ENCODE data around the gene ZNF785. TPM values are rescaled to one million over a fixed set of nuclear protein-coding genes. Genes with fewer than 3 reads are reported as not detected.

ZNF785 gene
- total and polyA plus RNA-seq, 2 of the 13 experiments (the other 11 are each of a cell fraction or from before 2014, with no cell fraction given) = 0.01 TPM; not detected in 1

GRCh38 chr16:30609926-30610839, 24.7 kb upstream of the ZNF785 start, which contains the start of gene ZNF689 (continued):
- TF ChIP-seq YEATS4 (CRISPR knock-in tag; IDR thresholded peaks at IDR 0.05; ENCODE audit: borderline replicate concordance) (peak; percentile 99), NFYB (CRISPR knock-in tag; IDR thresholded peaks at IDR 0.05) (peak; percentile 100), ATRX (CRISPR knock-in tag; IDR thresholded peaks at IDR 0.05; ENCODE audit: borderline replicate concordance) (no peak), MEF2D (CRISPR knock-in tag; IDR thresholded peaks at IDR 0.05) (0 out of 2 replicates have a peak, but pooled peaks have one; percentile 83), CREB3 (CRISPR knock-in tag; IDR thresholded peaks at IDR 0.05) (peak; percentile 95; the same call in 1 of the 2 replicates), NR1H2 (CRISPR knock-in tag; IDR thresholded peaks at IDR 0.05; ENCODE audit: borderline replicate concordance, low read depth) (peak; percentile 10), ZNF619 (CRISPR knock-in tag; IDR thresholded peaks at IDR 0.05) (peak; percentile 50; the same call in 1 of the 2 replicates), ZNF879 (CRISPR knock-in tag; IDR thresholded peaks at IDR 0.05) (peak; percentile 89), SNRNP70 (IDR thresholded peaks at IDR 0.05; ENCODE audit: low read depth, low read length) (no peak), ZNF670 (CRISPR knock-in tag; IDR thresholded peaks at IDR 0.05; ENCODE audit: borderline replicate concordance) (peak; percentile 97), ZSCAN29 (CRISPR knock-in tag; conservative IDR thresholded peaks at IDR 0.05) (peak; percentile 55; the same call in 1 of the 2 replicates), ZNF296 (CRISPR knock-in tag; conservative IDR thresholded peaks at IDR 0.05) (0 out of 2 replicates have a peak, but pooled peaks have one; percentile 19), ZNF572 (CRISPR knock-in tag; IDR thresholded peaks at IDR 0.05) (peak; percentile 24; the same call in 1 of the 2 replicates), ZNF136 (CRISPR knock-in tag; IDR thresholded peaks at IDR 0.05; ENCODE audit: low read depth) (peak; percentile 47; the same call in 1 of the 2 replicates), PHF21A (CRISPR knock-in tag; IDR thresholded peaks at IDR 0.05) (peak; percentile 82), KLF13 (CRISPR knock-in tag; IDR thresholded peaks at IDR 0.05) (0 out of 2 replicates have a peak, but pooled peaks have one; percentile 88), POLR2G (IDR thresholded peaks at IDR 0.05; ENCODE audit: low read depth, low read length) (peak; percentile 92), ZBTB26 (CRISPR knock-in tag; IDR thresholded peaks at IDR 0.05; ENCODE audit: borderline replicate concordance) (peak; percentile 40; the same call in 1 of the 2 replicates)
- TF ChIP-seq, protein P1, sequence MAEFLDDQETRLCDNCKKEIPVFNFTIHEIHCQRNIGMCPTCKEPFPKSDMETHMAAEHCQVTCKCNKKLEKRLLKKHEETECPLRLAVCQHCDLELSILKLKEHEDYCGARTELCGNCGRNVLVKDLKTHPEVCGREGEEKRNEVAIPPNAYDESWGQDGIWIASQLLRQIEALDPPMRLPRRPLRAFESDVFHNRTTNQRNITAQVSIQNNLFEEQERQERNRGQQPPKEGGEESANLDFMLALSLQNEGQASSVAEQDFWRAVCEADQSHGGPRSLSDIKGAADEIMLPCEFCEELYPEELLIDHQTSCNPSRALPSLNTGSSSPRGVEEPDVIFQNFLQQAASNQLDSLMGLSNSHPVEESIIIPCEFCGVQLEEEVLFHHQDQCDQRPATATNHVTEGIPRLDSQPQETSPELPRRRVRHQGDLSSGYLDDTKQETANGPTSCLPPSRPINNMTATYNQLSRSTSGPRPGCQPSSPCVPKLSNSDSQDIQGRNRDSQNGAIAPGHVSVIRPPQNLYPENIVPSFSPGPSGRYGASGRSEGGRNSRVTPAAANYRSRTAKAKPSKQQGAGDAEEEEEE (CRISPR knock-in tag; IDR thresholded peaks at IDR 0.05; ENCODE audit: borderline replicate concordance) = no peak
- TF ChIP-seq, protein P2, sequence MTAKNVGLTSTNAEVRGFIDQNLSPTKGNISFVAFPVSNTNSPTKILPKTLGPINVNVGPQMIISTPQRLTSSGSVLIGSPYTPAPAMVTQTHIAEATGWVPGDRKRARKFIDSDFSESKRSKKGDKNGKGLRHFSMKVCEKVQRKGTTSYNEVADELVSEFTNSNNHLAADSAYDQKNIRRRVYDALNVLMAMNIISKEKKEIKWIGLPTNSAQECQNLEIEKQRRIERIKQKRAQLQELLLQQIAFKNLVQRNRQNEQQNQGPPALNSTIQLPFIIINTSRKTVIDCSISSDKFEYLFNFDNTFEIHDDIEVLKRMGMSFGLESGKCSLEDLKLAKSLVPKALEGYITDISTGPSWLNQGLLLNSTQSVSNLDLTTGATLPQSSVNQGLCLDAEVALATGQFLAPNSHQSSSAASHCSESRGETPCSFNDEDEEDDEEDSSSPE (CRISPR knock-in tag; IDR thresholded peaks at IDR 0.05) = peak; percentile 99
- TF ChIP-seq, protein P3, sequence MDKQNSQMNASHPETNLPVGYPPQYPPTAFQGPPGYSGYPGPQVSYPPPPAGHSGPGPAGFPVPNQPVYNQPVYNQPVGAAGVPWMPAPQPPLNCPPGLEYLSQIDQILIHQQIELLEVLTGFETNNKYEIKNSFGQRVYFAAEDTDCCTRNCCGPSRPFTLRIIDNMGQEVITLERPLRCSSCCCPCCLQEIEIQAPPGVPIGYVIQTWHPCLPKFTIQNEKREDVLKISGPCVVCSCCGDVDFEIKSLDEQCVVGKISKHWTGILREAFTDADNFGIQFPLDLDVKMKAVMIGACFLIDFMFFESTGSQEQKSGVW (CRISPR knock-in tag; IDR thresholded peaks at IDR 0.05; ENCODE audit: borderline replicate concordance) = no peak
